ENCODE data around the gene TENT4A. TPM values are rescaled to one million over a fixed set of nuclear protein-coding genes. Genes with fewer than 3 reads are reported as not detected.

The TENT4A gene
- total and polyA plus RNA-seq, 10 donors, result 7.1 to 44.8 (median 33.0) TPM

- 94 to 98% (median 96%) methylated on average over 11 of the region's 11 CpGs for WGBS, 5 donors
- no peak for TF ChIP-seq POLR2AphosphoS5 (IDR thresholded peaks at IDR 0.05)
- TF ChIP-seq, protein P1, sequence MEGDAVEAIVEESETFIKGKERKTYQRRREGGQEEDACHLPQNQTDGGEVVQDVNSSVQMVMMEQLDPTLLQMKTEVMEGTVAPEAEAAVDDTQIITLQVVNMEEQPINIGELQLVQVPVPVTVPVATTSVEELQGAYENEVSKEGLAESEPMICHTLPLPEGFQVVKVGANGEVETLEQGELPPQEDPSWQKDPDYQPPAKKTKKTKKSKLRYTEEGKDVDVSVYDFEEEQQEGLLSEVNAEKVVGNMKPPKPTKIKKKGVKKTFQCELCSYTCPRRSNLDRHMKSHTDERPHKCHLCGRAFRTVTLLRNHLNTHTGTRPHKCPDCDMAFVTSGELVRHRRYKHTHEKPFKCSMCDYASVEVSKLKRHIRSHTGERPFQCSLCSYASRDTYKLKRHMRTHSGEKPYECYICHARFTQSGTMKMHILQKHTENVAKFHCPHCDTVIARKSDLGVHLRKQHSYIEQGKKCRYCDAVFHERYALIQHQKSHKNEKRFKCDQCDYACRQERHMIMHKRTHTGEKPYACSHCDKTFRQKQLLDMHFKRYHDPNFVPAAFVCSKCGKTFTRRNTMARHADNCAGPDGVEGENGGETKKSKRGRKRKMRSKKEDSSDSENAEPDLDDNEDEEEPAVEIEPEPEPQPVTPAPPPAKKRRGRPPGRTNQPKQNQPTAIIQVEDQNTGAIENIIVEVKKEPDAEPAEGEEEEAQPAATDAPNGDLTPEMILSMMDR (IDR thresholded peaks at IDR 0.05 in 8 of 11, conservative IDR thresholded peaks at IDR 0.05 in 3 of 11), result no peak
- intact Hi-C loops (cut with DNase I; ENCODE audit: low total_unique reads), result loop anchor here (5.0 kb wide), 1 partner anchor 980 kb away; no protein-coding TSS in a partner anchor
- Histone ChIP-seq H3K27ac (no peak overlapping the region), H3K9me3 (no peaks in the 10 kb centered on the region), H3K4me1 (peaks cover 0 to 23% (median 12%) of the 10 kb centered on the region in 6 donors), H3K27me3 (replicated peaks in 1 of 7) (peaks cover 0 to under 1% (median 0%) of the 10 kb centered on the region in 7 donors), H3K4me3 (no peak overlapping the region), H3K36me3 (no peaks in the 10 kb centered on the region)
- DNase-seq, result no peak
Observed at GRCh38 chr5:6767481-6768063, 54.3 kb downstream of the TENT4A start.

DNA sequence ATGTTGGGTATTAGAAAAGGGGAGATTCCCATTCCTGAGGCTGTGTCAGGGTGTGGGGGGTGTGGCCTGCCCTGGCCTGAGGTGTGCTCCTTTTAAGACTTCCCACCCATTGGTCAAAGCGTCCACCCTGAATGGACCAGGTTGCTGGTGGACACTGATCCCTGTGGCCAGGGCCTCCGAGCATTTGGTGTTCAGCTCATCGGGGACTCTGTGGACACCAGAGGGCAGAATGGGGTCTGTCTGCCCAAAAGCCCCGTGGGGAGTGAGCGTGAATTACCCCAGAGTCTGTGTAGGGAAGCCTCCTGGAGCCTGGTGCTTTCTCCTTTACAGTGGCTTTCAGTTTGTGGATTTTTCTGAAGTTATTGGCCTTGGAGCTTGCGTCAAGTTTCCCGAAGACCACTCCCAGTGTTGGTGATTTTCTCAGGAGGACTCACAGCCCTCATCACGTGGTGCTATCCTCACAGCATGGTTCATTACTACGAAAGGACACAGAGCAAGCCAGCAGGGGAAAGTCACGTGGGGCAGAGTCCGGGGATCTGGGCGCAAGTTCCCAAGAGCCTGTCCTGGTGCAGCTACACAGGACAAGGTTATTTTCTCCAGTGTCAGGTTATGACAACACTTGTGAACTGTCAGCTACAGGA, 55.5 kb downstream of the TENT4A start:
- H3K27me3 ChIP-seq (replicated peaks in 1 of 7), result peaks cover 0 to 10% (median 0%) of the 10 kb centered on the region in 7 donors
- H3K36me3 ChIP-seq, result no peaks in the 10 kb centered on the region
- WGBS, 5 donors, result 90 to 94% (median 93%) methylated on average over 11 to 12 of the region's 12 CpGs
- intact Hi-C loops (cut with DNase I; ENCODE audit: low total_unique reads), result loop anchor here (5.0 kb wide), 1 partner anchor 979 kb away; no protein-coding TSS in a partner anchor
- H3K27ac ChIP-seq, result no peak overlapping the region
- TF ChIP-seq, protein P1 (IDR thresholded peaks at IDR 0.05 in 8 of 11, conservative IDR thresholded peaks at IDR 0.05 in 3 of 11), result no peak
- TF ChIP-seq POLR2A (IDR thresholded peaks at IDR 0.05) (no peak), POLR2AphosphoS5 (IDR thresholded peaks at IDR 0.05) (no peak)
- H3K9me3 ChIP-seq, result no peaks in the 10 kb centered on the region
- no peak for DNase-seq
- H3K4me1 ChIP-seq, result peaks cover 0 to 23% (median 12%) of the 10 kb centered on the region in 6 donors
- H3K4me3 ChIP-seq, result no peak overlapping the region

GRCh38 chr5:6770826-6771607, 57.8 kb downstream of the TENT4A start:
- no peaks in the 10 kb centered on the region for H3K9me3 ChIP-seq
- no peaks in the 10 kb centered on the region for H3K36me3 ChIP-seq
- TF ChIP-seq, protein P1 (IDR thresholded peaks at IDR 0.05 in 8 of 11, conservative IDR thresholded peaks at IDR 0.05 in 3 of 11), result no peak
- TF ChIP-seq POLR2A (IDR thresholded peaks at IDR 0.05) (no peak), POLR2AphosphoS5 (IDR thresholded peaks at IDR 0.05) (no peak)
- no peak overlapping the region for H3K4me3 ChIP-seq
- H3K27ac ChIP-seq, result no peak overlapping the region
- H3K4me1 ChIP-seq, result peaks cover 0 to 29% (median 14%) of the 10 kb centered on the region in 6 donors
- H3K27me3 ChIP-seq (replicated peaks in 1 of 7), result peaks cover 0 to 24% (median 0%) of the 10 kb centered on the region in 7 donors
- 79 to 91% (median 86%) methylated on average over 11 of the region's 11 CpGs for WGBS, 5 donors
- intact Hi-C loops (cut with DNase I; ENCODE audit: low total_unique reads), result no loop called here
- no peak for DNase-seq
